KMS-11 (cell line): ENCODE measurements around the gene CRAMP1.

Experiments used
- H2AFZ ChIP-seq: fragments of 200-600 bp; sonication (generic); 2 replicates; pipeline ENCODE4 v1.6.1; 2016; ENCODE audit warnings: antibody characterized with exemption, mixed run types, low read depth
- H3K27ac ChIP-seq: fragments of 200-600 bp; sonication (generic); 2 replicates; pipeline ENCODE4 v1.6.1; 2016; ENCODE audit warnings: mild to moderate bottlenecking, mixed run types
- H3K27me3 ChIP-seq: fragments of 200-600 bp; sonication (generic); 2 replicates; pipeline ENCODE4 v1.6.1; 2017; ENCODE audit warnings: mild to moderate bottlenecking, low read depth, mixed run types, moderate library complexity; ENCODE audit not compliant: insufficient read depth
- H3K36me3 ChIP-seq: fragments of 200-600 bp; sonication (generic); 2 replicates; pipeline ENCODE4 v1.6.1; 2017; ENCODE audit warnings: mild to moderate bottlenecking, mixed run types; ENCODE audit not compliant: insufficient read depth
- H3K4me1 ChIP-seq: fragments of 200-600 bp; sonication (generic); 2 replicates; pipeline ENCODE4 v1.6.1; 2016; ENCODE audit warnings: mild to moderate bottlenecking, low read depth, mixed run types; ENCODE audit not compliant: poor library complexity, severe bottlenecking
- H3K4me2 ChIP-seq: fragments of 200-600 bp; sonication (generic); 2 replicates; pipeline ENCODE4 v1.7.0; 2016; ENCODE audit warnings: mild to moderate bottlenecking, mixed run types
- H3K4me3 ChIP-seq: fragments of 200-600 bp; sonication (generic); IDR thresholded peaks from 2 replicates; pipeline ENCODE4 v1.6.1; 2017; ENCODE audit warnings: low read depth, low read length, mixed read lengths; ENCODE audit not compliant: insufficient read depth
- H3K79me2 ChIP-seq: fragments of 200-600 bp; sonication (generic); 2 replicates; pipeline ENCODE4 v1.6.1; 2016; ENCODE audit warnings: low read depth, mixed run types; ENCODE audit not compliant: insufficient read depth
- H3K9ac ChIP-seq: fragments of 200-600 bp; sonication (generic); 2 replicates; pipeline ENCODE4 v1.6.1; 2016; ENCODE audit warnings: mild to moderate bottlenecking, mixed run types
- H4K20me1 ChIP-seq: fragments of 200-600 bp; sonication (generic); 2 replicates; pipeline ENCODE4 v1.6.1; 2016; ENCODE audit warnings: mild to moderate bottlenecking, mixed run types; ENCODE audit not compliant: insufficient read depth
- CTCF ChIP-seq: fragments of 200-600 bp; sonication (generic); conservative IDR thresholded peaks from 2 replicates; pipeline ENCODE4 v1.6.1; 2017; ENCODE audit warnings: low read depth, mild to moderate bottlenecking, antibody characterized with exemption, low read length, moderate library complexity, mixed read lengths

The CRAMP1 gene

GRCh38 chr16:1710811-1711507, 98.8 kb downstream of the CRAMP1 start:
- Histone ChIP-seq H4K20me1 (no peaks in the 10 kb centered on the region), H3K79me2 (peaks cover 61% of the 10 kb centered on the region), H3K4me1 (peaks cover 14% of the 10 kb centered on the region), H3K4me3 (no peak overlapping the region), H2AFZ (no peak overlapping the region), H3K9ac (no peak overlapping the region), H3K4me2 (no peak overlapping the region), H3K27me3 (no peaks in the 10 kb centered on the region), H3K27ac (no peak overlapping the region), H3K36me3 (no peaks in the 10 kb centered on the region)
- no peak for TF ChIP-seq CTCF

- Histone ChIP-seq H3K4me3 (no peak overlapping the region), H4K20me1 (no peaks in the 10 kb centered on the region), H3K4me1 (peaks cover 4% of the 10 kb centered on the region), H3K27ac (no peak overlapping the region), H3K4me2 (no peak overlapping the region), H2AFZ (no peak overlapping the region), H3K9ac (no peak overlapping the region), H3K36me3 (no peaks in the 10 kb centered on the region), H3K27me3 (no peaks in the 10 kb centered on the region), H3K79me2 (peaks cover 65% of the 10 kb centered on the region)
- no peak for TF ChIP-seq CTCF
Measured at GRCh38 chr16:1712791-1713261, 100.7 kb downstream of the CRAMP1 start.

- H3K4me3 ChIP-seq, result no peak overlapping the region
- no peak overlapping the region for H3K9ac ChIP-seq
- H3K27ac ChIP-seq, result no peak overlapping the region
- no peaks in the 10 kb centered on the region for H3K27me3 ChIP-seq
- H4K20me1 ChIP-seq, result no peaks in the 10 kb centered on the region
- no peaks in the 10 kb centered on the region for H3K36me3 ChIP-seq
- H2AFZ ChIP-seq, result no peak overlapping the region
- H3K4me2 ChIP-seq, result no peak overlapping the region
- no peaks in the 10 kb centered on the region for H3K4me1 ChIP-seq
- H3K79me2 ChIP-seq, result peaks cover 65% of the 10 kb centered on the region
- no peak for TF ChIP-seq CTCF
Measured at GRCh38 chr16:1713331-1713730, 101.2 kb downstream of the CRAMP1 start.

GRCh38 chr16:1713933-1714332, 101.8 kb downstream of the CRAMP1 start:
- Histone ChIP-seq H3K9ac (no peak overlapping the region), H3K4me3 (no peak overlapping the region), H3K27me3 (no peaks in the 10 kb centered on the region), H3K27ac (no peak overlapping the region), H2AFZ (no peak overlapping the region), H3K4me2 (no peak overlapping the region), H3K79me2 (peaks cover 58% of the 10 kb centered on the region), H3K4me1 (no peaks in the 10 kb centered on the region), H4K20me1 (no peaks in the 10 kb centered on the region), H3K36me3 (no peaks in the 10 kb centered on the region)
- no peak for TF ChIP-seq CTCF
